ENCODE measurements around the gene SMCO2.

GRCh38 chr12:27460471-27460978 lies 14.0 kb downstream of the SMCO2 start:
- no peak for TF ChIP-seq POLR2AphosphoS5 (IDR thresholded peaks at IDR 0.05)
- TF ChIP-seq, protein P1, sequence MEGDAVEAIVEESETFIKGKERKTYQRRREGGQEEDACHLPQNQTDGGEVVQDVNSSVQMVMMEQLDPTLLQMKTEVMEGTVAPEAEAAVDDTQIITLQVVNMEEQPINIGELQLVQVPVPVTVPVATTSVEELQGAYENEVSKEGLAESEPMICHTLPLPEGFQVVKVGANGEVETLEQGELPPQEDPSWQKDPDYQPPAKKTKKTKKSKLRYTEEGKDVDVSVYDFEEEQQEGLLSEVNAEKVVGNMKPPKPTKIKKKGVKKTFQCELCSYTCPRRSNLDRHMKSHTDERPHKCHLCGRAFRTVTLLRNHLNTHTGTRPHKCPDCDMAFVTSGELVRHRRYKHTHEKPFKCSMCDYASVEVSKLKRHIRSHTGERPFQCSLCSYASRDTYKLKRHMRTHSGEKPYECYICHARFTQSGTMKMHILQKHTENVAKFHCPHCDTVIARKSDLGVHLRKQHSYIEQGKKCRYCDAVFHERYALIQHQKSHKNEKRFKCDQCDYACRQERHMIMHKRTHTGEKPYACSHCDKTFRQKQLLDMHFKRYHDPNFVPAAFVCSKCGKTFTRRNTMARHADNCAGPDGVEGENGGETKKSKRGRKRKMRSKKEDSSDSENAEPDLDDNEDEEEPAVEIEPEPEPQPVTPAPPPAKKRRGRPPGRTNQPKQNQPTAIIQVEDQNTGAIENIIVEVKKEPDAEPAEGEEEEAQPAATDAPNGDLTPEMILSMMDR (IDR thresholded peaks at IDR 0.05): no peak
- TF ChIP-seq POLR2A (IDR thresholded peaks at IDR 0.05): no peak

Data from upper lobe of left lung (tissue), 4 donors.